HEK293 (cell line): ENCODE data around the gene THSD7A.

Source experiments
- CTCF ChIA-PET: fragments of 350-600 bp; formaldehyde crosslinking; extraction: SDS; loops from one replicate; lab custom pipeline; 2021; ENCODE audit warnings: antibody characterized with exemption; lab: Yijun Ruan, JAX
- POLR2A ChIA-PET: fragments of 300-600 bp; formaldehyde crosslinking; extraction: SDS; loops from one replicate; lab custom pipeline; 2020; ENCODE audit warnings: antibody characterized with exemption, inconsistent platforms; lab: Yijun Ruan, JAX
- H3K27ac ChIP-seq: fragments of 200-500 bp; sonication (Bioruptor generic); 2 replicates; pipeline ENCODE4 v1.5.1; 2014; ENCODE audit warnings: low read depth, low read length, control low read depth, inconsistent platforms; ENCODE audit errors: extremely low read depth
- H3K36me3 ChIP-seq, 2 experiments: fragments of 200-500 bp in 1 of 2; sonication (Bioruptor generic) in 1 of 2; 1 replicate in 1 of 2; 2 replicates in 1 of 2; pipeline ENCODE4 v1.5.1; 2014 to 2017; ENCODE audit warnings: inconsistent platforms in 2 of 2, low read length in 2 of 2; ENCODE audit not compliant: control insufficient read depth in 2 of 2, insufficient read depth in 1 of 2
- H3K4me1 ChIP-seq: fragments of 200-500 bp; sonication (Bioruptor generic); 2 replicates; pipeline ENCODE4 v1.5.1; 2014; ENCODE audit warnings: mild to moderate bottlenecking, low read length, inconsistent platforms; ENCODE audit not compliant: control insufficient read depth, insufficient read depth
- H3K4me3 ChIP-seq: 2 replicates; pipeline ENCODE4 v1.5.1; 2011; ENCODE audit warnings: low read depth, mild to moderate bottlenecking, control low read depth, low read length, moderate library complexity
- H3K9me3 ChIP-seq: fragments of 200-500 bp; sonication (Bioruptor generic); 2 replicates; pipeline ENCODE4 v1.5.1; 2014; ENCODE audit warnings: low read depth, low read length, inconsistent platforms; ENCODE audit not compliant: control insufficient read depth, insufficient read depth
- GLIS1 ChIP-seq: fragments of 450-650 bp; formaldehyde crosslinking; IDR thresholded peaks from 2 replicates; pipeline ENCODE4 v1.5.1; 2016; ENCODE audit warnings: missing biosample characterization, missing genetic modification characterization
- HOXC10 ChIP-seq: sonication (generic); formaldehyde crosslinking; IDR thresholded peaks from 2 replicates; pipeline ENCODE4 v1.8.1; 2023; ENCODE audit warnings: mild to moderate bottlenecking, missing genetic modification reagents
- IKZF3 ChIP-seq: fragments of 450-650 bp; IDR thresholded peaks from 2 replicates; pipeline ENCODE4 v1.5.0; 2018; ENCODE audit warnings: missing biosample characterization, mild to moderate bottlenecking, missing genetic modification characterization, moderate library complexity
- KLF1 ChIP-seq: fragments of 450-650 bp; formaldehyde crosslinking; IDR thresholded peaks from 2 replicates; pipeline ENCODE4 v1.5.1; 2016; ENCODE audit warnings: missing biosample characterization, missing genetic modification characterization
- KLF10 ChIP-seq: fragments of 450-650 bp; IDR thresholded peaks from 2 replicates; pipeline ENCODE4 v1.5.1; 2018; ENCODE audit warnings: missing biosample characterization, mild to moderate bottlenecking, missing genetic modification characterization
- PRDM1 ChIP-seq: fragments of 450-650 bp; formaldehyde crosslinking; IDR thresholded peaks from 2 replicates; pipeline ENCODE4; 2016; ENCODE audit warnings: missing biosample characterization, missing genetic modification characterization
- YY1 ChIP-seq: fragments of 450-650 bp; formaldehyde crosslinking; IDR thresholded peaks from 2 replicates; pipeline ENCODE4 v1.5.1; 2018; ENCODE audit warnings: missing biosample characterization, missing genetic modification characterization
- ZBTB17 ChIP-seq: fragments of 450-650 bp; formaldehyde crosslinking; IDR thresholded peaks from 2 replicates; pipeline ENCODE4 v1.5.1; 2016; ENCODE audit warnings: missing biosample characterization, missing genetic modification characterization
- ZBTB8A ChIP-seq: fragments of 450-650 bp; formaldehyde crosslinking; IDR thresholded peaks from 2 replicates; pipeline ENCODE4 v1.5.1; 2016; ENCODE audit warnings: missing biosample characterization, missing genetic modification characterization
- ZFHX2 ChIP-seq: fragments of 450-650 bp; formaldehyde crosslinking; conservative IDR thresholded peaks from 2 replicates; pipeline ENCODE4 v1.5.1; 2016; ENCODE audit warnings: missing biosample characterization, missing genetic modification characterization
- ZFP37 ChIP-seq: fragments of 450-650 bp; formaldehyde crosslinking; IDR thresholded peaks from 2 replicates; pipeline ENCODE4 v1.5.1; 2016; ENCODE audit warnings: missing biosample characterization, missing genetic modification characterization
- ZFP69B ChIP-seq: fragments of 450-650 bp; formaldehyde crosslinking; IDR thresholded peaks from 2 replicates; pipeline ENCODE4 v1.5.1; 2016; ENCODE audit warnings: missing biosample characterization, missing genetic modification characterization
- ZNF10 ChIP-seq: fragments of 450-650 bp; formaldehyde crosslinking; IDR thresholded peaks from 2 replicates; pipeline ENCODE4 v1.5.1; 2017; ENCODE audit warnings: missing biosample characterization, missing genetic modification characterization
- ZNF184 ChIP-seq: fragments of 450-650 bp; IDR thresholded peaks from 2 replicates; pipeline ENCODE4 v1.5.1; 2018; ENCODE audit warnings: missing biosample characterization, mild to moderate bottlenecking, missing genetic modification characterization
- ZNF274 ChIP-seq, 2 experiments: fragments of 200-500 bp in 1 of 2; fragments of 450-650 bp in 1 of 2; sonication (Bioruptor generic) in 1 of 2; formaldehyde crosslinking in 1 of 2; IDR thresholded peaks; 2 replicates each; pipeline versions ENCODE4 v1.5.1 to v1.6.1; 2014 to 2016; ENCODE audit warnings: borderline replicate concordance in 1 of 2, inconsistent platforms in 1 of 2, low read length in 1 of 2, missing biosample characterization in 1 of 2, missing genetic modification characterization in 1 of 2
- ZNF302 ChIP-seq: fragments of 450-650 bp; formaldehyde crosslinking; IDR thresholded peaks from 2 replicates; pipeline ENCODE4 v1.5.1; 2016; ENCODE audit warnings: missing biosample characterization, missing genetic modification characterization, low read depth
- ZNF311 ChIP-seq: fragments of 450-650 bp; formaldehyde crosslinking; IDR thresholded peaks from 2 replicates; pipeline ENCODE4 v1.5.1; 2017; ENCODE audit warnings: missing biosample characterization, missing genetic modification characterization, borderline replicate concordance
- ZNF324 ChIP-seq: fragments of 450-650 bp; formaldehyde crosslinking; IDR thresholded peaks from 2 replicates; pipeline ENCODE4 v1.5.1; 2016; ENCODE audit warnings: missing biosample characterization, missing genetic modification characterization
- ZNF404 ChIP-seq: fragments of 450-650 bp; formaldehyde crosslinking; IDR thresholded peaks from 2 replicates; pipeline ENCODE4 v1.5.1; 2017; ENCODE audit warnings: missing biosample characterization, missing genetic modification characterization
- ZNF514 ChIP-seq: fragments of 450-650 bp; formaldehyde crosslinking; IDR thresholded peaks from 2 replicates; pipeline ENCODE4 v1.5.1; 2016; ENCODE audit warnings: missing biosample characterization, missing genetic modification characterization
- ZNF521 ChIP-seq: fragments of 450-650 bp; formaldehyde crosslinking; IDR thresholded peaks from 2 replicates; pipeline ENCODE4 v1.5.1; 2017; ENCODE audit warnings: missing biosample characterization, mild to moderate bottlenecking, missing genetic modification characterization
- ZNF623 ChIP-seq: fragments of 450-650 bp; formaldehyde crosslinking; IDR thresholded peaks from 2 replicates; pipeline ENCODE4 v1.5.1; 2016; ENCODE audit warnings: missing biosample characterization, missing genetic modification characterization
- ZNF654 ChIP-seq: fragments of 450-650 bp; formaldehyde crosslinking; IDR thresholded peaks from 2 replicates; pipeline ENCODE4 v1.5.1; 2016; ENCODE audit warnings: low read depth, missing biosample characterization, missing genetic modification characterization
- ZNF660 ChIP-seq: fragments of 450-650 bp; IDR thresholded peaks from 2 replicates; pipeline ENCODE4 v1.5.1; 2018; ENCODE audit warnings: missing biosample characterization, mild to moderate bottlenecking, missing genetic modification characterization
- ZNF837 ChIP-seq: fragments of 450-650 bp; formaldehyde crosslinking; IDR thresholded peaks from 2 replicates; pipeline ENCODE4 v1.5.1; 2016; ENCODE audit warnings: missing biosample characterization, missing genetic modification characterization
- TF ChIP-seq, protein P1 (sequence below): fragments of 450-650 bp; formaldehyde crosslinking; IDR thresholded peaks from 2 replicates; pipeline ENCODE4 v1.5.1; 2016; ENCODE audit warnings: missing biosample characterization, missing genetic modification characterization
- TF ChIP-seq, protein P2 (sequence below): fragments of 450-650 bp; formaldehyde crosslinking; IDR thresholded peaks from 2 replicates; pipeline ENCODE4 v1.5.1; 2017; ENCODE audit warnings: missing biosample characterization, missing genetic modification characterization
- TF ChIP-seq, protein P3 (sequence below): fragments of 450-650 bp; formaldehyde crosslinking; IDR thresholded peaks from 2 replicates; pipeline ENCODE4 v1.5.1; 2016; ENCODE audit warnings: missing biosample characterization, missing genetic modification characterization

THSD7A gene

DNA sequence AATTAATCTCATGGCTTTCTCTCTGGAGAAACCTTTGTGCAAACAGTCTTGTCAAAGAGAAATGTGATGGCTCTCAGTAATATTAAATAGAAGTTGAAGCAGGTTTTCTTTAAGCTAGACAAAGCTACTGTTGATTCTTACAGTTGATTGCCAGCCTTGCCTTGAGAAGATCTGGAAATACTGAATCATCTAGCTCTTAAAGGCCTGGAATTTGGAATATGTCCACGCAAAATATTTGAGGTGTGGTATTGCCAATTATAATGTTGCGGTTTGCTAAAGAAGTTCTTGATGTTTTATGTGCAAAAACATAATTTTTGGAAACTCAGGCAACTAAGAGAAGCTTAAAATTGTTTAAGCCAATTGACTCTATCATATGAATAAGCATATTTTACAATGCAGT lies 486.4 kb downstream of the THSD7A start:
- H3K4me3 ChIP-seq, result no peak overlapping the region
- H3K4me1 ChIP-seq, result no peaks in the 10 kb centered on the region
- TF ChIP-seq IKZF3 (no peak), ZNF10 (tag by site-specific recombination) (no peak), GLIS1 (no peak), ZNF311 (tag by site-specific recombination) (no peak), ZNF514 (no peak), ZFP69B (tag by site-specific recombination) (no peak), ZNF837 (tag by site-specific recombination) (no peak), ZFP37 (no peak), ZNF274 (IDR thresholded peaks at IDR 0.05; ENCODE audit: low read length) (no peak), ZNF274 (tag by site-specific recombination; IDR thresholded peaks at IDR 0.05; ENCODE audit: borderline replicate concordance) (no peak)
- CTCF ChIA-PET, result interaction anchor here (1.5 kb wide), 2 partner anchors 120 to 133 kb away, joined by 3 to 4 read pairs; no protein-coding TSS in a partner anchor
- POLR2A ChIA-PET, result no interaction called here
- no peaks in the 10 kb centered on the region for H3K36me3 ChIP-seq
- no peak overlapping the region for H3K27ac ChIP-seq
- H3K9me3 ChIP-seq, result no peaks in the 10 kb centered on the region

DNA sequence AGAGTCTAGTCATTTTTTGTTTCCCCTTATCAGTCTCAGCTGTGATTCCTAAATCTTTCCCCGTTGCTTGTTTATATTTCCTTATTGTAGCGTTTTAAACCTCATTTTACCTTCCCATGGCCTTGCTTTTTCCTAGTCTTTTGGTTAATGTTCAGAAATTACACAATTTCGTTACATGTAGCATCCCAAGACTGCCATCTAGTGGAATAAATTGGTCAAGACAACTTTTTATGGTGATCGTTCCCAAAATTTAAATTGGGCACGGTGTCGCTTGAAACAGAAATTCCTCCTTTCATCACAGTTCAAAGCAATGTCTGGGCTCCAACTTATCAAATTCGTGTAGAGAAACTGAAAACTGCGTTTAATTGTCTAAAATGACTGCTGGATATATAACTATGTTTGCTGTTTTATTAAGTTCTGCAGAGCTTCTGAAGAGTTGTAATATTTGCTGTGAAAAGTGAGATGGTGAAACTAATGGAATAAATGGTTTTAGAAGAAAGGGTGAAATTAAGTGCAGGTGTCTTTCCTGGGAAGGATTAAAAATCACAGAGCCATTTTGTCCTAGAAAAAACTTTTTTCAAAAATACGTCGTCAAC lies 488.1 kb downstream of the THSD7A start:
- Histone ChIP-seq H3K27ac (no peak overlapping the region), H3K4me1 (no peaks in the 10 kb centered on the region), H3K36me3 (no peaks in the 10 kb centered on the region), H3K9me3 (no peaks in the 10 kb centered on the region), H3K4me3 (no peak overlapping the region)
- POLR2A ChIA-PET, result no interaction called here
- TF ChIP-seq, protein P1, sequence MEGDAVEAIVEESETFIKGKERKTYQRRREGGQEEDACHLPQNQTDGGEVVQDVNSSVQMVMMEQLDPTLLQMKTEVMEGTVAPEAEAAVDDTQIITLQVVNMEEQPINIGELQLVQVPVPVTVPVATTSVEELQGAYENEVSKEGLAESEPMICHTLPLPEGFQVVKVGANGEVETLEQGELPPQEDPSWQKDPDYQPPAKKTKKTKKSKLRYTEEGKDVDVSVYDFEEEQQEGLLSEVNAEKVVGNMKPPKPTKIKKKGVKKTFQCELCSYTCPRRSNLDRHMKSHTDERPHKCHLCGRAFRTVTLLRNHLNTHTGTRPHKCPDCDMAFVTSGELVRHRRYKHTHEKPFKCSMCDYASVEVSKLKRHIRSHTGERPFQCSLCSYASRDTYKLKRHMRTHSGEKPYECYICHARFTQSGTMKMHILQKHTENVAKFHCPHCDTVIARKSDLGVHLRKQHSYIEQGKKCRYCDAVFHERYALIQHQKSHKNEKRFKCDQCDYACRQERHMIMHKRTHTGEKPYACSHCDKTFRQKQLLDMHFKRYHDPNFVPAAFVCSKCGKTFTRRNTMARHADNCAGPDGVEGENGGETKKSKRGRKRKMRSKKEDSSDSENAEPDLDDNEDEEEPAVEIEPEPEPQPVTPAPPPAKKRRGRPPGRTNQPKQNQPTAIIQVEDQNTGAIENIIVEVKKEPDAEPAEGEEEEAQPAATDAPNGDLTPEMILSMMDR (tag by site-specific recombination), result peak; percentile 28; the same call in 1 of the 2 replicates
- TF ChIP-seq ZNF623 (tag by site-specific recombination) (no peak), ZNF324 (no peak), ZNF404 (tag by site-specific recombination) (no peak), ZNF514 (no peak), YY1 (tag by site-specific recombination) (no peak), ZNF654 (tag by site-specific recombination) (peak; percentile 93), ZBTB17 (tag by site-specific recombination) (no peak), PRDM1 (tag by site-specific recombination) (peak; percentile 69)
- TF ChIP-seq, protein P2, sequence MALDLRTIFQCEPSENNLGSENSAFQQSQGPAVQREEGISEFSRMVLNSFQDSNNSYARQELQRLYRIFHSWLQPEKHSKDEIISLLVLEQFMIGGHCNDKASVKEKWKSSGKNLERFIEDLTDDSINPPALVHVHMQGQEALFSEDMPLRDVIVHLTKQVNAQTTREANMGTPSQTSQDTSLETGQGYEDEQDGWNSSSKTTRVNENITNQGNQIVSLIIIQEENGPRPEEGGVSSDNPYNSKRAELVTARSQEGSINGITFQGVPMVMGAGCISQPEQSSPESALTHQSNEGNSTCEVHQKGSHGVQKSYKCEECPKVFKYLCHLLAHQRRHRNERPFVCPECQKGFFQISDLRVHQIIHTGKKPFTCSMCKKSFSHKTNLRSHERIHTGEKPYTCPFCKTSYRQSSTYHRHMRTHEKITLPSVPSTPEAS (tag by site-specific recombination), result no peak
- TF ChIP-seq, all 188 proteins: peak for 3
- CTCF ChIA-PET, result interaction anchor here (0.7 to 1.7 kb wide), 16 partner anchors 9 to 894 kb away, joined by 3 to 10 read pairs (median 3); no protein-coding TSS in a partner anchor

DNA sequence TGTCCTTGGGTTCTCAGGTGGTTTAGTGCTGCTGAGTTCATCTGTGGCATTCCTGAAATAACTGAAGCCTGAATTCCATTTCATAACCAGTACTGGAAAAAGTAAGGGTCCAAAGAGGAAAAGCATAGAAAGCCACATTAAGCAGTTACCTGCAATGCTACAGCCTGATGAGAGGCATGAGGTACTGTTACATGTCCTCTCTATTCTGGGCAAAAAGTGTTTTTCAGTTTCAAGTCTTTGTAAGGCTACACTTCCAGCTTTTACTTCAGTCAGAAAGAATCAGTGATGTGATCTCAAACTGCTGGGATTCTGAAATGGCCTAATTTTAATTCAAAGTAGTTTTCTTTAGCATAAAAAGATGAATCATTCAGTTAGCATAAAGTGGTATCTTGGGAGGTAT lies 488.9 kb downstream of the THSD7A start:
- ChIA-PET CTCF (interaction anchor here (0.7 to 1.7 kb wide), 12 partner anchors 9 to 893 kb away, joined by 3 to 10 read pairs (median 3); no protein-coding TSS in a partner anchor), POLR2A (no interaction called here)
- no peaks in the 10 kb centered on the region for H3K9me3 ChIP-seq
- TF ChIP-seq ZBTB8A (no peak), HOXC10 (CRISPR knock-in tag) (no peak), KLF10 (tag by site-specific recombination) (no peak), ZNF837 (tag by site-specific recombination) (no peak), ZNF660 (tag by site-specific recombination) (no peak), ZNF302 (tag by site-specific recombination) (no peak), GLIS1 (no peak), ZNF521 (tag by site-specific recombination) (no peak), KLF1 (tag by site-specific recombination) (no peak), ZFHX2 (tag by site-specific recombination) (no peak), ZNF184 (no peak)
- TF ChIP-seq, protein P3, sequence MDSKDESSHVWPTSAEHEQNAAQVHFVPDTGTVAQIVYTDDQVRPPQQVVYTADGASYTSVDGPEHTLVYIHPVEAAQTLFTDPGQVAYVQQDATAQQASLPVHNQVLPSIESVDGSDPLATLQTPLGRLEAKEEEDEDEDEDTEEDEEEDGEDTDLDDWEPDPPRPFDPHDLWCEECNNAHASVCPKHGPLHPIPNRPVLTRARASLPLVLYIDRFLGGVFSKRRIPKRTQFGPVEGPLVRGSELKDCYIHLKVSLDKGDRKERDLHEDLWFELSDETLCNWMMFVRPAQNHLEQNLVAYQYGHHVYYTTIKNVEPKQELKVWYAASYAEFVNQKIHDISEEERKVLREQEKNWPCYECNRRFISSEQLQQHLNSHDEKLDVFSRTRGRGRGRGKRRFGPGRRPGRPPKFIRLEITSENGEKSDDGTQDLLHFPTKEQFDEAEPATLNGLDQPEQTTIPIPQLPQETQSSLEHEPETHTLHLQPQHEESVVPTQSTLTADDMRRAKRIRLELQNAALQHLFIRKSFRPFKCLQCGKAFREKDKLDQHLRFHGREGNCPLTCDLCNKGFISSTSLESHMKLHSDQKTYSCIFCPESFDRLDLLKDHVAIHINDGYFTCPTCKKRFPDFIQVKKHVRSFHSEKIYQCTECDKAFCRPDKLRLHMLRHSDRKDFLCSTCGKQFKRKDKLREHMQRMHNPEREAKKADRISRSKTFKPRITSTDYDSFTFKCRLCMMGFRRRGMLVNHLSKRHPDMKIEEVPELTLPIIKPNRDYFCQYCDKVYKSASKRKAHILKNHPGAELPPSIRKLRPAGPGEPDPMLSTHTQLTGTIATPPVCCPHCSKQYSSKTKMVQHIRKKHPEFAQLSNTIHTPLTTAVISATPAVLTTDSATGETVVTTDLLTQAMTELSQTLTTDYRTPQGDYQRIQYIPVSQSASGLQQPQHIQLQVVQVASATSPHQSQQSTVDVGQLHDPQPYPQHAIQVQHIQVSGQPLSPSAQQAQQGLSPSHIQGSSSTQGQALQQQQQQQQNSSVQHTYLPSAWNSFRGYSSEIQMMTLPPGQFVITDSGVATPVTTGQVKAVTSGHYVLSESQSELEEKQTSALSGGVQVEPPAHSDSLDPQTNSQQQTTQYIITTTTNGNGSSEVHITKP (tag by site-specific recombination), result no peak

More for the DNA sequence above, 488.9 kb downstream of the THSD7A start:
- Histone ChIP-seq H3K36me3 (no peaks in the 10 kb centered on the region), H3K27ac (no peak overlapping the region), H3K4me3 (no peak overlapping the region), H3K4me1 (no peaks in the 10 kb centered on the region)
